HG03521 (cell line): ENCODE measurements around the gene NRGN.

Experiments
- ATAC-seq: cut with Tn5 transposase; IDR thresholded peaks from one replicate; pipeline ENCODE4 v1.9.1; 2021; ENCODE audit warnings: mild to moderate bottlenecking, moderate library complexity; ENCODE audit not compliant: unreplicated experiment

Gene NRGN

GRCh38 chr11:124738713-124739478, 846 bp upstream of the NRGN start:
- no peak for ATAC-seq

- ATAC-seq = peak; percentile 37
Observed at GRCh38 chr11:124740277-124740882, 638 bp downstream of the NRGN start.

GRCh38 chr11:124742555-124742954, 2.8 kb downstream of the NRGN start:
- ATAC-seq = no peak

GRCh38 chr11:124743050-124743449, 3.3 kb downstream of the NRGN start:
- ATAC-seq = no peak

- no peak for ATAC-seq
Observed at GRCh38 chr11:124745270-124745834, 5.6 kb downstream of the NRGN start.

- peak; percentile 17 for ATAC-seq
Observed at GRCh38 chr11:124745835-124746620, 6.3 kb downstream of the NRGN start.

GRCh38 chr11:124746621-124747243, 7.0 kb downstream of the NRGN start:
- peak; percentile 89 for ATAC-seq

- no peak for ATAC-seq
Observed at GRCh38 chr11:124747406-124748099, 7.8 kb downstream of the NRGN start.

- no peak for ATAC-seq
Observed at GRCh38 chr11:124748100-124748418, 8.3 kb downstream of the NRGN start.

- no peak for ATAC-seq
Observed at GRCh38 chr11:124748481-124749343, 9.0 kb downstream of the NRGN start.

GRCh38 chr11:124749912-124750311, 10.2 kb downstream of the NRGN start:
- no peak for ATAC-seq

GRCh38 chr11:124751391-124751740, 11.6 kb downstream of the NRGN start:
- ATAC-seq = no peak

GRCh38 chr11:124751741-124752470, 12.2 kb downstream of the NRGN start, which contains the start of gene VSIG2:
Gene VSIG2, minus strand, starts transcription at chr11:124752255. Its CDS starts 118 bp downstream, at chr11:124752137.
- no peak for ATAC-seq

GRCh38 chr11:124752471-124753102, 12.8 kb downstream of the NRGN start:
- no peak for ATAC-seq

GRCh38 chr11:124753205-124753604, 13.5 kb downstream of the NRGN start:
- ATAC-seq = no peak

GRCh38 chr11:124753624-124754023, 13.9 kb downstream of the NRGN start:
- ATAC-seq = no peak

GRCh38 chr11:124754309-124754708, 14.6 kb downstream of the NRGN start:
- ATAC-seq = no peak

GRCh38 chr11:124754710-124755109, 15.0 kb downstream of the NRGN start:
- ATAC-seq = no peak
